ENCODE data around the gene PCED1A. TPM values are rescaled to one million over a fixed set of nuclear protein-coding genes. Genes with fewer than 3 reads are reported as not detected.

The PCED1A gene
- total and polyA plus RNA-seq, 9 of the 15 experiments (the other 6 are each of a cell fraction or from before 2014, with no cell fraction given) = 1.5 to 11.5 (median 5.9) TPM

GRCh38 chr20:2840138-2840966, at the start of gene PCED1A, which contains the start of gene VPS16 (continued):
- TF ChIP-seq USF1 (CRISPR knock-in tag; IDR thresholded peaks at IDR 0.05) (peak; percentile 98), RBM34 (IDR thresholded peaks at IDR 0.05; ENCODE audit: borderline replicate concordance, insufficient read depth, low read length) (no peak), TFE3 (CRISPR knock-in tag; IDR thresholded peaks at IDR 0.05) (peak; percentile 88), FOXO4 (CRISPR knock-in tag; IDR thresholded peaks at IDR 0.05) (no peak), JUND (IDR thresholded peaks at IDR 0.05; ENCODE audit: borderline replicate concordance, low read depth, low read length) (no peak), JUND (tag; IDR thresholded peaks at IDR 0.05; ENCODE audit: borderline replicate concordance, low read depth, low read length) (no peak), ZNF175 (CRISPR knock-in tag; IDR thresholded peaks at IDR 0.05; ENCODE audit: low read depth) (no peak), MLX (CRISPR knock-in tag; conservative IDR thresholded peaks at IDR 0.05) (0 out of 4 replicates have a peak, but pooled peaks of 1 of the 2 experiments have one; percentile 30), ZNF639 (CRISPR knock-in tag; conservative IDR thresholded peaks at IDR 0.05 in 1 of 2, IDR thresholded peaks at IDR 0.05 in 1 of 2) (no peak), ARID3A (IDR thresholded peaks at IDR 0.05; ENCODE audit: borderline replicate concordance, low read depth, low read length) (no peak), RCOR1 (IDR thresholded peaks at IDR 0.05; ENCODE audit: borderline replicate concordance in 1 of 2, low read depth in 2 of 2, low read length in 2 of 2) (no peak), MAZ (CRISPR knock-in tag; conservative IDR thresholded peaks at IDR 0.05 in 1 of 2, IDR thresholded peaks at IDR 0.05 in 1 of 2) (peak in 1 of 2 experiments; percentile 39; a peak in 2 of 4 replicates), MYC (IDR thresholded peaks at IDR 0.05; ENCODE audit: low read depth, low read length) (peak; percentile 91), MYC (CRISPR knock-in tag; IDR thresholded peaks at IDR 0.05; ENCODE audit: borderline replicate concordance, low read depth) (no peak; the same call in 1 of the 2 replicates)
